Cardiac fibroblast (primary cell): ENCODE results near the gene NSDHL.

Experiments used
- DNase-seq, 2 donors: peaks; one replicate each; pipeline versions ENCODE4 v3.0.0 to v3.0.0-alpha.2; 2010; ENCODE audit warnings: low read depth in 2 of 2
- H3K4me3 ChIP-seq, 2 donors: replicated peaks in 1 of 2; 1 replicate in 1 of 2; 2 replicates in 1 of 2; pipeline ENCODE4 v1.5.1; 2011; ENCODE audit warnings: low read depth in 2 of 2, low read length in 2 of 2, mild to moderate bottlenecking in 2 of 2, moderate library complexity in 1 of 2
- TF ChIP-seq, protein P1 (sequence below): IDR thresholded peaks from one replicate; pipeline ENCODE4 v1.5.1; 2011; ENCODE audit warnings: low read depth, mild to moderate bottlenecking, low read length, inconsistent platforms

NSDHL gene

DNA sequence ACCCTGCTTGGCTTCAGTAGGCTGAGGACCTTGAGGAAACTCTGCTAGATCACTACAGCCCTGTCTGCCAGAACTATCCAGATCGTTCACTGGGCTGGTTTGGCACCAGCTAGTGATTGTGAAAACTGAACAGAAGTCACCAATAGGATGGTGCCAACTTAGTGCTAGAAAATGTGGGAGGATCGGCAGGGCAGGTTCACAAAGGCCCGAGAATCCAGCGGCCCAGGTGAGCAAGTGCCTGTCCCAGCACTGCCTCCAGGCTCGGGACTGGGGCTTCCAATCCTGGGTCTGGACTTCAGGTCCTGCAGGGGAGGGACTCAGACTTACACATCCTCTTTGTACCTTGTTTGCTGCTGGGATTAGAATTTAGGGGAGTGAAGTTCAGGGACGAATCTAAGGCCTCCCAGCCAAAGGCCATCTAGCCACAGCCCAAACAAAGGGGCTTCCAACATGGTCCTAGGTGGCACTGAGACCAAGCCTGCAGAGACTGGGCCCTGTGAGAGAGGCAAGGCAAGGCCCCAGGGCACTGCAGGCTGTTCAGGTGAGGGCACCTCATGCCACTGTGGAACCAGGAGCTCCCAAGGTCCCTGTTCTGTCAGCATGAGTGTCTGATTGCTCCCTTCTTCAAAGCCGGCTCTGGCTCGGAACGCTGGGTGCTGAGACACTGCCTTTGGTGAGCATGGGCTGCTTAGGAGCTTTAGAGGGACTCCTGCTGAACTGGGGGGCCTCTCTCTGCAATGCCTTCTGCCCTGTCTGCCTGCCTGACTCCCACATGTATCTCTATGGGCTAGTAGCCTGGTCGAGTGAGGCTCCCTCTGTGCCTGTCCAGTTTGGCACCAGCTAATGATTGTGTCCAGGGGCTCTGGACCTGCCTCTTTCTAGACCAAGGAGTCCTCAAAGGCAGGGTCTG is 46.3 kb downstream of the NSDHL start:
- no peak overlapping the region for H3K4me3 ChIP-seq
- DNase-seq: no peak
- TF ChIP-seq, protein P1, sequence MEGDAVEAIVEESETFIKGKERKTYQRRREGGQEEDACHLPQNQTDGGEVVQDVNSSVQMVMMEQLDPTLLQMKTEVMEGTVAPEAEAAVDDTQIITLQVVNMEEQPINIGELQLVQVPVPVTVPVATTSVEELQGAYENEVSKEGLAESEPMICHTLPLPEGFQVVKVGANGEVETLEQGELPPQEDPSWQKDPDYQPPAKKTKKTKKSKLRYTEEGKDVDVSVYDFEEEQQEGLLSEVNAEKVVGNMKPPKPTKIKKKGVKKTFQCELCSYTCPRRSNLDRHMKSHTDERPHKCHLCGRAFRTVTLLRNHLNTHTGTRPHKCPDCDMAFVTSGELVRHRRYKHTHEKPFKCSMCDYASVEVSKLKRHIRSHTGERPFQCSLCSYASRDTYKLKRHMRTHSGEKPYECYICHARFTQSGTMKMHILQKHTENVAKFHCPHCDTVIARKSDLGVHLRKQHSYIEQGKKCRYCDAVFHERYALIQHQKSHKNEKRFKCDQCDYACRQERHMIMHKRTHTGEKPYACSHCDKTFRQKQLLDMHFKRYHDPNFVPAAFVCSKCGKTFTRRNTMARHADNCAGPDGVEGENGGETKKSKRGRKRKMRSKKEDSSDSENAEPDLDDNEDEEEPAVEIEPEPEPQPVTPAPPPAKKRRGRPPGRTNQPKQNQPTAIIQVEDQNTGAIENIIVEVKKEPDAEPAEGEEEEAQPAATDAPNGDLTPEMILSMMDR: no peak

DNA sequence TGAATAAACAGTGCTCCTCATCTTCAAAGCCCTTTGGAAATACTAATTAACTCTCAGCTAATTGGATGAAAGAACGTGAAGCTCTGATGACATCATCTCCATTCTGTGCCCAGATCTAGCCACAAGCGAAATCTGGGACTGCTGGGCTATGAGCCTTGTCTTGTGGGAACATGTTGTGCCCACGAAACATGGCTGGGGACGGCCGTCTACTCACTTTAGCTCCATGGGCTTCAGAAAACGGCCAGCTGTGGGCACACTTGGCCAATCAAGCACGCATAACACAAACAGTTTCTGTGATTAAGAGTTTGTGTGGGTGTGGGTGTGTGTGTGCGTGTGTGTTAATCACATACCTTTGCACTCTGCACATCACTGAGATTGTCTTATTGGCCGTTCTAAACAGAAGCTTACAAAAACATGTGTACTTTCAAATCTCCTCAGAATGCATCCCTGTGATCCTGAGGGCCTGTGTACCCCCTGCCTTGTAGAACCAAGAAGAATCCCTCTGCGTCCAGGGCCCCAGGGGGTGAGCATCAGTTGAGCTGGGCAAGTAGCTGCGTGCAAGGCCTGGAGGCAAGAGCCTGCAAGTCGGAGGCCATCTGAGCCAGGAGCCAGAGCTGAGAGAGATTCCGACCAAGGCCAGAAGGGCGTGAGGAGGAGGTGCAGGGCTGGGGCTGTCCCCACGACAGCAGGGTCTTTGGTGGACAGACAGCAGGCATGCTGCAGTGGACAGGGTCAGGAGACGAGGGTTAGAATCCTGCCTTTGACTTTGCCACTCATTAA is 48.3 kb downstream of the NSDHL start:
- TF ChIP-seq, protein P1: no peak
- H3K4me3 ChIP-seq: no peak overlapping the region
- DNase-seq: no peak

DNA sequence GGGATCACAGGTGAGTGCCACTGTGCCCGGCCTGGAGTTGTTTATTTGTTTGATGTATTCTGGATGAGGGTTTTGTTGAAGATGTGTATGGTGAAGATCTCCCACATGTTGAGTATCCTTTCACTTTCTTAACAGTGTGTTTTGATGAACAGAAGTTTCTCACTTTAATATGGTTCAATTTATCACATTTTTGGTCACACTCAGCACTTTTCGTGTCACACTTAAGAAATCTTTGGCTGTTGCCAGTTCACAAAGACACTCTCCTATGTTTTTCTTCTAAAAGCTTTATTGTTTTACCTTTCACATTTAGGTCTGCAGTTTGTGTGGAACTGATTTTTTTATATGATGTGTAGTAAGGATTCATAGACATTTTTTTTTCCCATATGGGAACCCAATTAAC is 50.4 kb downstream of the NSDHL start:
- no peak for DNase-seq
- H3K4me3 ChIP-seq: no peak overlapping the region
- TF ChIP-seq, protein P1: no peak

DNA sequence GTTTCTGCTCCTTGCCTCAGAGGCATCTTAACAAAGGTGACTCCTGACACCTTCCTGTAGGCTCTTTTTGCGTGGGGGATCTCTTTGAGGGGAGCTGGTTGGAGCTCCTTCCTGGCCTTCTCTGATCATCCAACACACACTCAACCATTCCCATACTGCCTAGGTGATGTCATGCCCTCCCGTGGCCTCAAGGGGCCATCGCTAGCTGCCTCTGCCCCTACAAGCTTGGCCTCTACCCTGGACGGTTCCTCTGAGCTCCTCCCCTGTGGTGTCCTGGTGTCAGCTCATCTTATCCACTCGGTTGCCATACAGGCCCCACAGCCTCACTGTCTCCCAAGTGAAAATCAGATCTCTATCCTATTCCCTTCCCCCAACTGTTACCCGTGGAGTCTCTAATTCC is 53.3 kb downstream of the NSDHL start:
- no peak overlapping the region for H3K4me3 ChIP-seq
- TF ChIP-seq, protein P1: no peak
- no peak for DNase-seq

DNA sequence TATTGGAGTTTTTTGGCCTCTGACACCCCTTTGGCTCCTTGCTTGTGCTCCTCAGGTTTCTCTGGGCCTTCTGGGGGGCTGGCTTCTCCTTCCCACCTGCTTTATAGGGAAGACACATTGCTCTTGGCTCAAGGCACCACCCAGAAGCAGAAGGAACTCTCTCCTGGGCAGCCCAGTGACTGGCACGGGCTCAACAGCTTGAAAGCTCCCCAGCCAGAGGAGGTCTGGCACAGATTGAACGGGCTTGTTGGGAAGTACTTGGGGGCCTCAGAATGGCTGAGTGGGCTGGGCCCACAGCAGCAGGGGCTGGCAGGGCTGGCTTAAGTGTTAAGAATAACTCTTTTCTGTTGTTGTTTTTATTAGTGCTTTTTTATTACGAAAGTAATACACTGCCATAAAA is 55.9 kb downstream of the NSDHL start:
- H3K4me3 ChIP-seq: no peak overlapping the region
- TF ChIP-seq, protein P1: no peak
- no peak for DNase-seq

DNA sequence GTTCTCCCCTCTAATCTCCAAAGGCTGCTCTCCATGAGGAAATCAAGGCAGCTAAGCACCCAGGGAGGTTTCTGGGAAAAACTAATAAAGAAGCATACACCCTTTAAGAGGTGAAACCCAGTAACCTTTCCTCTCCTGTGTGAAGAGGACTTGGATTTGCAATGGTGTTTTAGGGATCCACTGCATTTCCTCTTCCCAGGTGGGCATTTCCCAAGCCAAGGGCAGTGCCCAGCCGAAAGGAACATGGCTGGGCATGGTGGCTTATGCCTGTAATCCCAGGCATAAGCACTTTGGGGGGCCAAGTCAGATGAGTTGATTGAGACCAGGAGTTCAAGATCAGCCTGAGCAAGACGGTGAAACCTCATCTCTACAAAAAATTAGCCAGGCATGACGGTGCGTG is 61.6 kb downstream of the NSDHL start:
- TF ChIP-seq, protein P1: no peak
- H3K4me3 ChIP-seq: no peak overlapping the region
- no peak for DNase-seq
